ENCODE results near the gene FAM184B.
A peak's percentile ranks its signal among the peaks of the same experiment; 100 is the strongest.
"Not testable (repeated sequence)": the region's sequence is repeated elsewhere in the genome, so short reads cannot be mapped to it uniquely, and the experiment has no call there.

The FAM184B gene

DNA sequence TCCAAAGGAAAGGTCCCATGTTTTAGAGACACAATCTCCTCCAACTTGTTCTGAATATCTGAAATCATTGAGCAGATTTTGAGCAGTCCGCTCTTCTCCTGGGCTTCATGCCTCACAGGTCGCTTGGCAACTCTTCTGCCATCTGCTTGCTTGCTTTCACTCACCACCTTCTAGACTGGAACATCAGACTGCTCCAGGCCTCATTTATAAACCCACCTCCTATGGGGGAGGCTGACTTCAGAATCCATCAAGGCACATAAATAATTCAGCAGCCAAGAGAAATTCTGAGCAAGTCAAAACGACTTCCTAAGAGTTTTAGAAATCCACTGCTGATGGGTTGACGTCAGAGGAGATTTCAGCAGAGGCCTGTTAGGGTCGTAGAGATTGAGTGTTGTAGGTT lies 64.1 kb downstream of the FAM184B start:
- ChIA-PET POLR2A (no interaction called here), CTCF (no interaction called here)
- DNase-seq (ENCODE audit: extremely low spot score): no peak
- TF ChIP-seq L3MBTL2 (conservative IDR thresholded peaks at IDR 0.05) (no peak), FOXK2 (IDR thresholded peaks at IDR 0.05) (no peak), HDGF (IDR thresholded peaks at IDR 0.05; ENCODE audit: borderline replicate concordance) (no peak), NFRKB (IDR thresholded peaks at IDR 0.05) (no peak), FOXA1 (IDR thresholded peaks at IDR 0.05) (no peak), TARDBP (IDR thresholded peaks at IDR 0.05) (no peak), BHLHE40 (IDR thresholded peaks at IDR 0.05; ENCODE audit: borderline replicate concordance) (no peak), SUZ12 (IDR thresholded peaks at IDR 0.05) (no peak)

- TF ChIP-seq ZNF384 (IDR thresholded peaks at IDR 0.05) (no peak), ELF4 (IDR thresholded peaks at IDR 0.05) (no peak), HDGF (IDR thresholded peaks at IDR 0.05; ENCODE audit: borderline replicate concordance) (no peak), SP1 (IDR thresholded peaks at IDR 0.05) (no peak), FOXA1 (IDR thresholded peaks at IDR 0.05) (no peak), FOXM1 (IDR thresholded peaks at IDR 0.05; ENCODE audit: borderline replicate concordance) (no peak), PKNOX1 (IDR thresholded peaks at IDR 0.05) (no peak), NFRKB (IDR thresholded peaks at IDR 0.05) (no peak), TARDBP (IDR thresholded peaks at IDR 0.05) (no peak), ARNT (IDR thresholded peaks at IDR 0.05) (no peak), FOXK2 (IDR thresholded peaks at IDR 0.05) (no peak), LEF1 (IDR thresholded peaks at IDR 0.05; ENCODE audit: borderline replicate concordance) (no peak), CTBP1 (IDR thresholded peaks at IDR 0.05; ENCODE audit: borderline replicate concordance) (no peak), L3MBTL2 (conservative IDR thresholded peaks at IDR 0.05) (no peak), BHLHE40 (IDR thresholded peaks at IDR 0.05; ENCODE audit: borderline replicate concordance) (no peak)
- CTCF ChIA-PET: no interaction called here
These were observed 65.9 kb downstream of the FAM184B start for GRCh38 chr4:17715511-17715910.

DNA sequence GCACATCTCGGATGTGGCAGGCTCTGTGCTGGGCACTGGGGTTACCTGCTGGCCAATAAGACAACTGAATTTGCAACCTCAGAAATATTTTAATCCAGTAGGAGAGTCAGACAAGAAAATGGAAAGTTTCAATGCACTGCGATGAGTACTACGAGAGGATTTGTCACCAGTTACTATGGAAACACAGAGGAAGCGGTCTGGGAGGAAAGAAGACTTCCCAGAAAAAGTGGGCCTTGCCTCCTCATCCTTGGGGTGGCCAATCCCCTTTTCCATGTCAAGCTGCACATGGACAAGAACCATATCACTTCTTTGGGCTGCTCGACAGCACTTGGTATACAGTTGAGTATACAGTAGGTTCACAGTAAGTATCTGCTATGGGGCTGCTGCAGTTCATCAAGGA lies 67.6 kb downstream of the FAM184B start:
- TF ChIP-seq NFRKB (IDR thresholded peaks at IDR 0.05) (no peak), BHLHE40 (IDR thresholded peaks at IDR 0.05; ENCODE audit: borderline replicate concordance) (no peak), FOXM1 (IDR thresholded peaks at IDR 0.05; ENCODE audit: borderline replicate concordance) (no peak), ZNF384 (IDR thresholded peaks at IDR 0.05) (no peak), SP1 (IDR thresholded peaks at IDR 0.05) (no peak), ARNT (IDR thresholded peaks at IDR 0.05) (no peak), TARDBP (IDR thresholded peaks at IDR 0.05) (no peak), CTBP1 (IDR thresholded peaks at IDR 0.05; ENCODE audit: borderline replicate concordance) (no peak), FOXA1 (IDR thresholded peaks at IDR 0.05) (no peak), SUZ12 (IDR thresholded peaks at IDR 0.05) (no peak), FOXK2 (IDR thresholded peaks at IDR 0.05) (no peak), ELF4 (IDR thresholded peaks at IDR 0.05) (no peak), HDGF (IDR thresholded peaks at IDR 0.05; ENCODE audit: borderline replicate concordance) (no peak), PKNOX1 (IDR thresholded peaks at IDR 0.05) (no peak), LEF1 (IDR thresholded peaks at IDR 0.05; ENCODE audit: borderline replicate concordance) (no peak), L3MBTL2 (conservative IDR thresholded peaks at IDR 0.05) (no peak)
- no peak for DNase-seq (ENCODE audit: extremely low spot score)
- CTCF ChIA-PET: no interaction called here
- POLR2A ChIA-PET: no interaction called here

More at GRCh38 chr4:17715511-17715910, 65.9 kb downstream of the FAM184B start:
- POLR2A ChIA-PET: no interaction called here
- no peak for DNase-seq (ENCODE audit: extremely low spot score)

- no peak for DNase-seq (ENCODE audit: extremely low spot score)
- CTCF ChIA-PET: no interaction called here
- TF ChIP-seq CTBP1 (IDR thresholded peaks at IDR 0.05; ENCODE audit: borderline replicate concordance): no peak
- TF ChIP-seq L3MBTL2 (conservative IDR thresholded peaks at IDR 0.05): no peak
- POLR2A ChIA-PET: no interaction called here
These were observed 69.3 kb downstream of the FAM184B start for GRCh38 chr4:17712166-17712565.

DNA sequence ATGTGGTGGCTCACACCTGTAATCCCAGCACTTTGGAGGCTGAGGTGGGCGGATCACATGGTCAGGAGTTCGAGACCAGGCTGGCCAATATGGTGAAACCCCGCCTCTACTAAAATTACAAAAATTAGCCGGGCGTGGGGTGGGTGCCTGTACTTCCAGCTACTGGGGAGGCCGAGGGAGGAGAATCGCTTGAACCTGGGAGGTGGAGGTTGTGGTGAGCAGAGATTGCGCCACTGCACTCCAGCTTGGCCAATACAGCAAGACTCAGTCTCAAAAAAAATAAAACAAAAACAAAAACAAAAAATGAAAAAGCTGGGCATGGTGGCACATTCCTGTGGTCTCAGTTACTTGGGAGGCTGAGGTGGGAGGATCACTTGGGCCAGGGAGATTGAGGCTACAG lies 70.2 kb downstream of the FAM184B start:
- POLR2A ChIA-PET; DNase-seq (ENCODE audit: extremely low spot score); CTCF ChIA-PET: not testable (repeated sequence)

DNA sequence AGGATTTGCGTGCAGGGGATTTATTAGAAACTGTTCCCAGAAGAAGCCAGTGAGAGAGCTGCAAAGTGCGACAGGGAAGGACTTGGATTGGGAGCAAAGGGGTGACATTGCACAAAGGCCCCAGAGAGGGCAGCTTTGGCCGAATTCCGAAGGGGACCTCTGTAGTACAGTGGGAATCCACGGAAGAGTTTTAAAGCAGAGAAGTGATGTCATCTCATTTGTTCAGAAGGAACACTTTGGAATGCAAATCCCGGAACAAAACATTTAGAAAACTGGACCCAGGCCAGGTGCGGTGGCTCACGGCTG lies 71.7 kb downstream of the FAM184B start:
- ChIA-PET POLR2A (no interaction called here), CTCF (no interaction called here)

GRCh38 chr4:17708992-17709762 lies 72.2 kb downstream of the FAM184B start:
- ChIA-PET CTCF (no interaction called here), POLR2A (no interaction called here)
- TF ChIP-seq PKNOX1 (IDR thresholded peaks at IDR 0.05): peak; percentile 60
- no peak for TF ChIP-seq BHLHE40 (IDR thresholded peaks at IDR 0.05; ENCODE audit: borderline replicate concordance)
- TF ChIP-seq L3MBTL2 (conservative IDR thresholded peaks at IDR 0.05): peak; percentile 93
- no peak for DNase-seq (ENCODE audit: extremely low spot score)

More for the DNA sequence above, 71.7 kb downstream of the FAM184B start:
- no peak for TF ChIP-seq NFRKB (IDR thresholded peaks at IDR 0.05)
- no peak for TF ChIP-seq ELF4 (IDR thresholded peaks at IDR 0.05)
- no peak for TF ChIP-seq FOXA1 (IDR thresholded peaks at IDR 0.05)
- TF ChIP-seq CTBP1 (IDR thresholded peaks at IDR 0.05; ENCODE audit: borderline replicate concordance): no peak
- no peak for TF ChIP-seq ARNT (IDR thresholded peaks at IDR 0.05)
- no peak for TF ChIP-seq TARDBP (IDR thresholded peaks at IDR 0.05)
- TF ChIP-seq SP1 (IDR thresholded peaks at IDR 0.05): no peak
- TF ChIP-seq LEF1 (IDR thresholded peaks at IDR 0.05; ENCODE audit: borderline replicate concordance): no peak
- no peak for TF ChIP-seq FOXK2 (IDR thresholded peaks at IDR 0.05)
- no peak for TF ChIP-seq HDGF (IDR thresholded peaks at IDR 0.05; ENCODE audit: borderline replicate concordance)
- TF ChIP-seq ZNF384 (IDR thresholded peaks at IDR 0.05): no peak
- TF ChIP-seq FOXM1 (IDR thresholded peaks at IDR 0.05; ENCODE audit: borderline replicate concordance): no peak
- TF ChIP-seq SUZ12 (IDR thresholded peaks at IDR 0.05): no peak
- no peak for TF ChIP-seq BHLHE40 (IDR thresholded peaks at IDR 0.05; ENCODE audit: borderline replicate concordance)
- no peak for TF ChIP-seq L3MBTL2 (conservative IDR thresholded peaks at IDR 0.05)
- no peak for DNase-seq (ENCODE audit: extremely low spot score)

All from HEK293T (cell line).